ENCODE measurements around the gene MINDY4.

- no peak for TF ChIP-seq POLR2A (IDR thresholded peaks at IDR 0.05)
- TF ChIP-seq, protein P1, sequence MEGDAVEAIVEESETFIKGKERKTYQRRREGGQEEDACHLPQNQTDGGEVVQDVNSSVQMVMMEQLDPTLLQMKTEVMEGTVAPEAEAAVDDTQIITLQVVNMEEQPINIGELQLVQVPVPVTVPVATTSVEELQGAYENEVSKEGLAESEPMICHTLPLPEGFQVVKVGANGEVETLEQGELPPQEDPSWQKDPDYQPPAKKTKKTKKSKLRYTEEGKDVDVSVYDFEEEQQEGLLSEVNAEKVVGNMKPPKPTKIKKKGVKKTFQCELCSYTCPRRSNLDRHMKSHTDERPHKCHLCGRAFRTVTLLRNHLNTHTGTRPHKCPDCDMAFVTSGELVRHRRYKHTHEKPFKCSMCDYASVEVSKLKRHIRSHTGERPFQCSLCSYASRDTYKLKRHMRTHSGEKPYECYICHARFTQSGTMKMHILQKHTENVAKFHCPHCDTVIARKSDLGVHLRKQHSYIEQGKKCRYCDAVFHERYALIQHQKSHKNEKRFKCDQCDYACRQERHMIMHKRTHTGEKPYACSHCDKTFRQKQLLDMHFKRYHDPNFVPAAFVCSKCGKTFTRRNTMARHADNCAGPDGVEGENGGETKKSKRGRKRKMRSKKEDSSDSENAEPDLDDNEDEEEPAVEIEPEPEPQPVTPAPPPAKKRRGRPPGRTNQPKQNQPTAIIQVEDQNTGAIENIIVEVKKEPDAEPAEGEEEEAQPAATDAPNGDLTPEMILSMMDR (IDR thresholded peaks at IDR 0.05), result no peak
Observed at GRCh38 chr7:30921540-30922401, 150.6 kb downstream of the MINDY4 start.
